DND-41 (cell line): ENCODE measurements around the gene TBXAS1.

Experiments
- CTCF ChIP-seq: IDR thresholded peaks from 2 replicates; pipeline ENCODE4 v1.5.1; 2012; ENCODE audit warnings: borderline replicate concordance, low read length, moderate library complexity, mild to moderate bottlenecking; ENCODE audit not compliant: poor library complexity, severe bottlenecking; ENCODE audit errors: extremely low read depth
- EZH2 ChIP-seq: IDR thresholded peaks from 3 replicates; pipeline ENCODE4 v1.6.1; 2012; ENCODE audit warnings: borderline replicate concordance, low read depth, mild to moderate bottlenecking, moderate library complexity, low read length, inconsistent platforms; ENCODE audit not compliant: severe bottlenecking

- no peak for TF ChIP-seq CTCF
- no peak for TF ChIP-seq EZH2
Observed at GRCh38 chr7:140044251-140044650, 215.2 kb downstream of the TBXAS1 start.
